ENCODE measurements around the gene SEC23A.

Gene SEC23A

GRCh38 chr14:38987781-38988180, 115.3 kb downstream of the SEC23A start:
- no peak overlapping the region for H3K27ac ChIP-seq (ENCODE audit: low read length)
- H4K20me1 ChIP-seq (ENCODE audit: insufficient read depth, low read length), result no peaks in the 10 kb centered on the region
- TF ChIP-seq CTCF (IDR thresholded peaks at IDR 0.05; ENCODE audit: borderline replicate concordance, extremely low read depth, low read length, poor library complexity, severe bottlenecking) (no peak), EZH2 (IDR thresholded peaks at IDR 0.05; ENCODE audit: borderline replicate concordance, low read depth, low read length, severe bottlenecking) (no peak)
- H3K79me2 ChIP-seq (ENCODE audit: insufficient read depth, low read length), result no peaks in the 10 kb centered on the region
- H3K36me3 ChIP-seq (ENCODE audit: insufficient read depth, low read length), result no peaks in the 10 kb centered on the region
- no peak overlapping the region for H3K4me3 ChIP-seq (ENCODE audit: low read depth in 1 of 2, low read length in 2 of 2)
- H3K27me3 ChIP-seq (ENCODE audit: insufficient read depth, low read length, poor library complexity), result no peaks in the 10 kb centered on the region
- no peaks in the 10 kb centered on the region for H3K9me3 ChIP-seq (ENCODE audit: insufficient read depth, low read length, severe bottlenecking)
- ATAC-seq (ENCODE audit: insufficient read depth, low read depth), result no peak
- no peak overlapping the region for H2AFZ ChIP-seq (ENCODE audit: low read depth, low read length)
- no peak overlapping the region for H3K9ac ChIP-seq (ENCODE audit: low read depth, low read length)
- no peaks in the 10 kb centered on the region for H3K4me1 ChIP-seq (ENCODE audit: insufficient read depth, low read length)
- DNase-seq, result no peak
- no peak overlapping the region for H3K4me2 ChIP-seq (ENCODE audit: insufficient read depth, low read length)

GRCh38 chr14:38982837-38983236, 120.2 kb downstream of the SEC23A start:
- Histone ChIP-seq H3K36me3 (ENCODE audit: insufficient read depth, low read length) (no peaks in the 10 kb centered on the region), H3K27me3 (ENCODE audit: insufficient read depth, low read length, poor library complexity) (no peaks in the 10 kb centered on the region), H3K4me3 (ENCODE audit: low read depth in 1 of 2, low read length in 2 of 2) (no peak overlapping the region), H3K27ac (ENCODE audit: low read length) (no peak overlapping the region), H3K79me2 (ENCODE audit: insufficient read depth, low read length) (no peaks in the 10 kb centered on the region), H2AFZ (ENCODE audit: low read depth, low read length) (no peak overlapping the region), H3K4me2 (ENCODE audit: insufficient read depth, low read length) (no peak overlapping the region), H3K4me1 (ENCODE audit: insufficient read depth, low read length) (no peaks in the 10 kb centered on the region), H4K20me1 (ENCODE audit: insufficient read depth, low read length) (no peaks in the 10 kb centered on the region), H3K9me3 (ENCODE audit: insufficient read depth, low read length, severe bottlenecking) (no peaks in the 10 kb centered on the region), H3K9ac (ENCODE audit: low read depth, low read length) (no peak overlapping the region)
- TF ChIP-seq EZH2 (IDR thresholded peaks at IDR 0.05; ENCODE audit: borderline replicate concordance, low read depth, low read length, severe bottlenecking) (no peak), CTCF (IDR thresholded peaks at IDR 0.05; ENCODE audit: borderline replicate concordance, extremely low read depth, low read length, poor library complexity, severe bottlenecking) (no peak)
- ATAC-seq (ENCODE audit: insufficient read depth, low read depth) (no peak), DNase-seq (no peak)

GRCh38 chr14:38982278-38982677, 120.8 kb downstream of the SEC23A start:
- Histone ChIP-seq H3K4me3 (ENCODE audit: low read depth in 1 of 2, low read length in 2 of 2) (no peak overlapping the region), H3K27ac (ENCODE audit: low read length) (no peak overlapping the region), H3K79me2 (ENCODE audit: insufficient read depth, low read length) (no peaks in the 10 kb centered on the region), H3K36me3 (ENCODE audit: insufficient read depth, low read length) (no peaks in the 10 kb centered on the region), H3K4me1 (ENCODE audit: insufficient read depth, low read length) (no peaks in the 10 kb centered on the region), H4K20me1 (ENCODE audit: insufficient read depth, low read length) (no peaks in the 10 kb centered on the region), H3K27me3 (ENCODE audit: insufficient read depth, low read length, poor library complexity) (no peaks in the 10 kb centered on the region), H3K9me3 (ENCODE audit: insufficient read depth, low read length, severe bottlenecking) (no peaks in the 10 kb centered on the region), H3K9ac (ENCODE audit: low read depth, low read length) (no peak overlapping the region), H3K4me2 (ENCODE audit: insufficient read depth, low read length) (no peak overlapping the region), H2AFZ (ENCODE audit: low read depth, low read length) (no peak overlapping the region)
- ATAC-seq (ENCODE audit: insufficient read depth, low read depth) (no peak), DNase-seq (no peak)
- TF ChIP-seq EZH2 (IDR thresholded peaks at IDR 0.05; ENCODE audit: borderline replicate concordance, low read depth, low read length, severe bottlenecking), result no peak
- no peak for TF ChIP-seq CTCF (IDR thresholded peaks at IDR 0.05; ENCODE audit: borderline replicate concordance, extremely low read depth, low read length, poor library complexity, severe bottlenecking)
